ENCODE results near the gene PTPN1. TPM values are rescaled to one million over a fixed set of nuclear protein-coding genes. Genes with fewer than 3 reads are reported as not detected.
A peak's percentile ranks its signal among the peaks of the same experiment; 100 is the strongest.

Gene PTPN1
- total and polyA plus RNA-seq, 2 of the 13 experiments (the other 11 are each of a cell fraction or from before 2014, with no cell fraction given): 17.7 to 37.2 TPM

GRCh38 chr20:50580016-50580747, 70.0 kb downstream of the PTPN1 start (continued):
- no peak for TF ChIP-seq GMEB1 (CRISPR knock-in tag; IDR thresholded peaks at IDR 0.05; ENCODE audit: borderline replicate concordance)
- no peak for TF ChIP-seq JUN (CRISPR knock-in tag; IDR thresholded peaks at IDR 0.05)
- TF ChIP-seq RAD51 (IDR thresholded peaks at IDR 0.05; ENCODE audit: borderline replicate concordance): no peak
- TF ChIP-seq, protein P1, sequence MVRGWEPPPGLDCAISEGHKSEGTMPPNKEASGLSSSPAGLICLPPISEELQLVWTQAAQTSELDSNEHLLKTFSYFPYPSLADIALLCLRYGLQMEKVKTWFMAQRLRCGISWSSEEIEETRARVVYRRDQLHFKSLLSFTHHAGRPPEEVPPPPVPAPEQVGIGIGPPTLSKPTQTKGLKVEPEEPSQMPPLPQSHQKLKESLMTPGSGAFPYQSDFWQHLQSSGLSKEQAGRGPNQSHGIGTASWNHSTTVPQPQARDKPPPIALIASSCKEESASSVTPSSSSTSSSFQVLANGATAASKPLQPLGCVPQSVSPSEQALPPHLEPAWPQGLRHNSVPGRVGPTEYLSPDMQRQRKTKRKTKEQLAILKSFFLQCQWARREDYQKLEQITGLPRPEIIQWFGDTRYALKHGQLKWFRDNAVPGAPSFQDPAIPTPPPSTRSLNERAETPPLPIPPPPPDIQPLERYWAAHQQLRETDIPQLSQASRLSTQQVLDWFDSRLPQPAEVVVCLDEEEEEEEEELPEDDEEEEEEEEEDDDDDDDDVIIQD (CRISPR knock-in tag; IDR thresholded peaks at IDR 0.05; ENCODE audit: low read depth): no peak
- no peak for TF ChIP-seq ZNF441 (CRISPR knock-in tag; IDR thresholded peaks at IDR 0.05; ENCODE audit: borderline replicate concordance)
- TF ChIP-seq POLR2A (IDR thresholded peaks at IDR 0.05; ENCODE audit: insufficient read depth in 1 of 2, low read depth in 2 of 2, low read length in 2 of 2): no peak
- TF ChIP-seq ZNF619 (CRISPR knock-in tag; IDR thresholded peaks at IDR 0.05): peak; percentile 81
- TF ChIP-seq EZH2 (conservative IDR thresholded peaks at IDR 0.05; ENCODE audit: low read depth, low read length): no peak
- TF ChIP-seq RNF2 (conservative IDR thresholded peaks at IDR 0.05; ENCODE audit: low read depth): no peak
- TF ChIP-seq MLLT10 (CRISPR knock-in tag; IDR thresholded peaks at IDR 0.05): no peak
- TF ChIP-seq TCF7 (IDR thresholded peaks at IDR 0.05; ENCODE audit: low read depth): no peak
- no peak for TF ChIP-seq NFATC3 (CRISPR knock-in tag; IDR thresholded peaks at IDR 0.05)
- TF ChIP-seq PRDM10 (CRISPR knock-in tag; IDR thresholded peaks at IDR 0.05; ENCODE audit: low read depth): no peak
- peak; percentile 47; the same call in 1 of the 2 replicates for TF ChIP-seq FOSL2 (CRISPR knock-in tag; IDR thresholded peaks at IDR 0.05)
- TF ChIP-seq NFE2 (CRISPR knock-in tag; IDR thresholded peaks at IDR 0.05): no peak
- TF ChIP-seq ZNF335 (CRISPR knock-in tag; IDR thresholded peaks at IDR 0.05): no peak
- TF ChIP-seq SIN3A (IDR thresholded peaks at IDR 0.05; ENCODE audit: borderline replicate concordance, low read depth, low read length): no peak
- TF ChIP-seq ZBTB7A (CRISPR knock-in tag; IDR thresholded peaks at IDR 0.05): no peak
- TF ChIP-seq ZNF256 (CRISPR knock-in tag; conservative IDR thresholded peaks at IDR 0.05): 0 out of 2 replicates have a peak, but pooled peaks have one; percentile 43
- TF ChIP-seq ZSCAN30 (CRISPR knock-in tag; IDR thresholded peaks at IDR 0.05): no peak
- no peak for TF ChIP-seq ZNF232 (CRISPR knock-in tag; IDR thresholded peaks at IDR 0.05; ENCODE audit: borderline replicate concordance)
- peak; percentile 61 for TF ChIP-seq PHF5A (CRISPR knock-in tag; IDR thresholded peaks at IDR 0.05; ENCODE audit: low read depth, unreplicated experiment)
- no peak for TF ChIP-seq ATF7 (IDR thresholded peaks at IDR 0.05)
- TF ChIP-seq ATF7 (CRISPR knock-in tag; IDR thresholded peaks at IDR 0.05): no peak
- TF ChIP-seq MEF2D (CRISPR knock-in tag; IDR thresholded peaks at IDR 0.05): no peak
- 0 out of 2 replicates have a peak, but pooled peaks have one; percentile 61 for TF ChIP-seq KDM3A (CRISPR knock-in tag; IDR thresholded peaks at IDR 0.05; ENCODE audit: low read depth)
